ENCODE data around the gene HBEGF.

DNA sequence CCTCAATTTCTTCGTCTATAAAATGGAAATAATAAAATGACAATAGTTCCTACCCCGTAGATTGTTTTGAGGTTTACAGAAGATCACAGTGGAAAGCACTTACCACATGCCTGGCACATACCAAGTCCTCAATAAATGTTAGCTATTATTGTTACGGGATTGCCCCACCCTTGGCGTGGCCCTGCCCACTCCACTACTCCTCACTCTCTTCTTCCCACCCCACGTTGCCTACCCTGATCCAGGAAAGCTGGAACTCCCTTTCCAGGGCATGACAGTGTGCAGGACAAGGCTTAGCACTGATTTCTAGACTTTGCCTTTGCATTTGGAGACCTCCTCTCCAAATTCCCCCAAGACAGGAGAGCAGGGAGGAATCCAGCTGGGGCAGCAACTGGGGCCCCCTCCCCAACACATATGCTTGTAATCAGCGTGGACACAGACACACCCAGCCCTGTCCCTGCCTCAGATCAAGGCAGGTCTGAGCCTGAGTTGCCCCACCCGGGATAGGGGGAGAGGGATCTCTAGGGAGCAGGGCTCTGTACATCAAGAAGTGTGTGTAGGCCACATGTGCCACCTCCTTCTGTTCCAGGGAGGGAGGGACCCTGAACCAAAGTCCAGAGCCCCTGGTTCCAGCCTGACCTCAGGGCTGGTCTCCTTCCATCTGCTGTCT is 20.3 kb upstream of the HBEGF start:
- TF ChIP-seq EP300 (IDR thresholded peaks at IDR 0.05), result no peak
- TF ChIP-seq POLR2A (IDR thresholded peaks at IDR 0.05), result no peak
